GM12892 (cell line): ENCODE measurements around the gene REG4.

Experiments
- POLR2A ChIP-seq: IDR thresholded peaks from 2 replicates; pipeline ENCODE4 v1.6.1; 2011; ENCODE audit warnings: low read depth, low read length, control low read depth
- POLR2AphosphoS5 ChIP-seq: IDR thresholded peaks from 2 replicates; pipeline ENCODE4 v1.6.1; 2011; ENCODE audit warnings: low read depth, low read length, control low read depth
- TAF1 ChIP-seq: IDR thresholded peaks from 2 replicates; pipeline ENCODE4 v1.6.1; 2011; ENCODE audit warnings: low read depth, mild to moderate bottlenecking, control low read depth, low read length, borderline replicate concordance

DNA sequence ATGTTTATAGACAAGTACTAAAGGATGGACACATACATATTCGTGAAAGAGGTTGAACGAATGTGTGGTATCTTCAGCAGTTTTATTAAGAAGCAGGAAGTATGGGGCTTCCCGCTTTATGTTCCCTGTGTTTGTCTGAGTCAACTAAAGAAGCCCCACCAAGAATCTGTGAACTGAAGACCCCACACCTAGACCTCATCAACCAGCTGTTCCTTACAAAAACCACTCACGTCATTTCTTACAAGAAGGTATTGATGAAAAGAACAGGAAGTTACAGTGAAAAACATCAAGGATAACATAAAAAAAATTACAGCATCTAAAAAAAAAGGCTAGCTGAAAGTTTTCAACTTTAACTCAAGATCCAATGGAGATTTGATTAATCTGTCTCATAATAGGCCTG is 12.3 kb downstream of the REG4 start:
- TF ChIP-seq TAF1 (no peak), POLR2AphosphoS5 (no peak), POLR2A (no peak)
